Gastroesophageal sphincter (tissue), 3 donors: ENCODE data around the gene FOCAD.

Source experiments
- CTCF ChIP-seq, 4 experiments: fragments of 200-600 bp in 2 of 4; fragments of 450-650 bp in 2 of 4; sonication (generic) in 1 of 4; IDR thresholded peaks; one replicate each; pipeline ENCODE4 v1.5.1; 2017 to 2019; ENCODE audit warnings: antibody characterized with exemption in 4 of 4, mild to moderate bottlenecking in 2 of 4, moderate library complexity in 2 of 4
- EP300 ChIP-seq: sonication (generic); formaldehyde crosslinking; IDR thresholded peaks from one replicate; pipeline ENCODE4 v1.6.1; 2017; ENCODE audit warnings: antibody characterized with exemption, mild to moderate bottlenecking
- POLR2A ChIP-seq, 2 donors: fragments of 450-650 bp; IDR thresholded peaks; one replicate each; pipeline ENCODE4 v1.6.1; 2017; ENCODE audit warnings: antibody characterized with exemption in 2 of 2, mild to moderate bottlenecking in 2 of 2, moderate library complexity in 1 of 2
- POLR2AphosphoS5 ChIP-seq: sonication (generic); formaldehyde crosslinking; IDR thresholded peaks from one replicate; pipeline ENCODE4 v1.6.1; 2017; ENCODE audit warnings: antibody characterized with exemption

- TF ChIP-seq EP300 (no peak), CTCF (IDR thresholded peaks at IDR 0.05) (no peak), POLR2A (IDR thresholded peaks at IDR 0.05) (no peak), POLR2AphosphoS5 (no peak)
Measured at GRCh38 chr9:20904995-20905394, 220.9 kb downstream of the FOCAD start.
